Left renal cortex interstitium (tissue), 4 donors: ENCODE data around the gene NCBP2. TPM values are rescaled to one million over a fixed set of nuclear protein-coding genes. Genes with fewer than 3 reads are reported as not detected.

ENCODE experiments used
- DNase-seq, 4 donors: peaks; one replicate each; pipeline ENCODE4 v3.0.0-alpha.2; 2013; ENCODE audit warnings: low read depth in 4 of 4, low spot score in 2 of 4, missing footprints in 1 of 4
- polyA plus RNA-seq, 4 donors: library from polyadenylated mRNA; unstranded; fragments of 120-200 nt; gene quantifications; one replicate each; pipeline ENCODE4 v1.2.1, GENCODE V29; 2013; ENCODE audit not compliant: insufficient read length in 4 of 4

Gene NCBP2
- polyA plus RNA-seq, 4 donors, result 91.2 to 113 (median 99.1) TPM

DNA sequence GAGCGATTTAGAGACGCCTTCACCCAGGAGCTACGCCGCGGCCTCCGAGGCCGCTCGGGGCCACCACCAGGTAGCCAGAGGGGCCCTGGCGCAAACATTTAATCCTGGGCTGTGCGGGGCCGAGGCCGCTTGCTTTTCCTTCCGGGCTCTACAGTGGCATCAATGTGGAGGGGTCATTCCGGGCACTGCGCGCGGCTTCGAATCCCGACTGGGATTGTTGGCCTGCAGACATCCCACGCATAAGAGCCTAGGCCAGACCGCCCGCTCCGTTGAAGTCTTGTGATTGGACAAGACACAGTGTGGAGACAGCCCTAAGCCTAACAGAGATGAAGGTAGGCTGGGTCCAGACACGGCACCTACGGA is 568 bp upstream of the NCBP2 start:
- DNase-seq, result no peak

- DNase-seq, result peak in 3 of 4 donors; percentile 12 to 28 (median 24)
These were observed 551 bp downstream of the NCBP2 start for GRCh38 chr3:196941729-196942225.

- no peak for DNase-seq
These were observed 3.8 kb downstream of the NCBP2 start for GRCh38 chr3:196938576-196938975.

DNA sequence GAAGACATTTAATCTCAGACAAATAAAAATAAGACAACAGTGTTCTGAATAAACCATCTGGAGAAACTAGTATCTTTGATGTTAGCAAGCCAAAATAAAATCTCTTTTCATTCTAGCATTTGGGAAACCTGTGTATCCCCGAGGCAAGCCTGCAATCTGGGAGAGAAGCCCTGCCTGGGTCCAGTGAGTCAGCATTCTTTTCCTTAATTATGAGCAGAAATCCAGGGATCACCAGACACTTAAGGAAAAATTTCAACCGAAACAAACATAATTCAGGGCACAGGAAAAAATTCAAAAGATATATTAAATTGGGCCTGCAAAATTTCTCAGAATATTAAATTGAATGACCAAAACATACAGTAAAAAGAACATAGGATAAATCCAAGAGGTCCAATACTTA is 4.2 kb downstream of the NCBP2 start:
- no peak for DNase-seq

GRCh38 chr3:196936288-196936687 is 6.0 kb downstream of the NCBP2 start:
- no peak for DNase-seq

DNA sequence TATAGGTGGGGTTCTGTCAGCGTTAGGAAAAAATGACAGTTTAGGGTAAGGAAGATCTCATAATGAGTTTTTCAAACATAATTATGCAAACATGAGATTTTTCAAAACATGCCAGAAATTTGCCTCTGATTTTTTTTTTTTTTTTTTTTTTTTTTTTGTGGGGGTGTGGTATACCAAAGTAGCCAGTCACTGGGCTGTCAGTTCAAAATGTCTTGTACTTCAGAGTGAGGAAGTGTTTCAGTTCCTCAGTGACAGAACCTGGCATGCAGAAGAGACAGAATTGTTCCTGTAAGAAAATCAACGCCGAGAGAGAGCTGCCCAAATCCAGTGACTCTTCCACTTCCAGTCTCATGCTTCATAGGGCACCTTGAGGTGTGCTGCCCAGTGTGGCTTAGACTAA is 9.7 kb downstream of the NCBP2 start:
- no peak for DNase-seq

DNA sequence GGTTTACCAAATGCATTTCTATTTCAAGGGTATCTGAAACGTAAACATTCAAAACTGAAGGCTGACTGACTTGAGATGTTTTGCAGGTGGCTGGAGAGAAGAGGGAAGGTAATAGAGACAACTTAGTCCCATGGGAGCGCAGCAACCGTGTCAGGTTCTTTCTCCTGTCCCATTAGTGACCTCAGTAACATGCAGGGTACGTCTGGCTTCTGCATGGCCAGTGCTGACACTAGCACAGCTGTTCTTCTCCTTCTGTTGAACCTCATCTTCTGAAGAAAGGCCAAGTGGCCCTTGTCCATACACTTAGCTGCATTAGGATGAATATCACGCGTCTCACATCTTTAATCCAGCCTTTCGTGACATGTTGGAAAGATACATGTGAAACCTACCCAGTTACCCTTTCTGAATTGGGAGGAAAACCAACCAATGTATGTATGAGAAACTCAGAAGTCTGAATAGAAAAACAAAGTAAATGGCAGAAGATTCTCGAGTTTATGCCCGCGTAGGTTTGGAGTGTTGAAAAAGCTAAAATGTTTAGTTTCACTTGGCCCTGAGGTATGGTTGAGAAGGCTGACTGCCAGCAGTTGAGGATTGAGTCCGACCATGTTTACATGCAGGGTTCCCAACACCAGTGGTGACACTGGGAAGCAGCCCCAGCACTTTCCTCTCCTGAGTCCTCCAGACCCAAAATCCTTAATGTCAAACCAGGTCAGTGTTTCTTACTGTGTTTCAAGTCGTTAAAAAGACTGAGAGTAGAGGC is 10.3 kb downstream of the NCBP2 start:
- no peak for DNase-seq

GRCh38 chr3:196931157-196931556 is 11.2 kb downstream of the NCBP2 start:
- no peak for DNase-seq

GRCh38 chr3:196927571-196928453 is 14.5 kb downstream of the NCBP2 start:
- no peak for DNase-seq

DNA sequence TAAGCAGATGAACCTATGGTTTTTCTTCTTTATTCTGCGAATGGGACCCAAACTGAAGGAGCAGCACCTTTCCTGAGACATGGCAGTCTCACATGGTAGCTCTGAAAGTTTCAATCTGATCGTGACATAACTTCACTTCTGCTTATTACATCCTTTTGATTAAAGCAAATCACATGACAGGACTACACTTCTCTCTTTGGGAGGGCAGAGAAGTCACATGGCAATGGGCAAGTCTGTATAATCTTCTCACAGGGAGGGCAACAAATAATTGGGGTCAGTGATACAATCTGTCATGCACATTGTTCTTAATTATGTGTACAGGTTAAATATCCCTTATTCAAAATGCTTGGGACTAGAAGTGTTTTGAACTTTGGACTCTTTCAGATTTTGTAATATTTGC is 21.6 kb downstream of the NCBP2 start:
- DNase-seq, result no peak

- no peak for DNase-seq
These were observed 23.4 kb downstream of the NCBP2 start for GRCh38 chr3:196918968-196919367.

GRCh38 chr3:196916995-196917394 is 25.3 kb downstream of the NCBP2 start:
- DNase-seq, result no peak

- DNase-seq, result no peak
These were observed 26.1 kb downstream of the NCBP2 start for GRCh38 chr3:196916221-196916620.

DNA sequence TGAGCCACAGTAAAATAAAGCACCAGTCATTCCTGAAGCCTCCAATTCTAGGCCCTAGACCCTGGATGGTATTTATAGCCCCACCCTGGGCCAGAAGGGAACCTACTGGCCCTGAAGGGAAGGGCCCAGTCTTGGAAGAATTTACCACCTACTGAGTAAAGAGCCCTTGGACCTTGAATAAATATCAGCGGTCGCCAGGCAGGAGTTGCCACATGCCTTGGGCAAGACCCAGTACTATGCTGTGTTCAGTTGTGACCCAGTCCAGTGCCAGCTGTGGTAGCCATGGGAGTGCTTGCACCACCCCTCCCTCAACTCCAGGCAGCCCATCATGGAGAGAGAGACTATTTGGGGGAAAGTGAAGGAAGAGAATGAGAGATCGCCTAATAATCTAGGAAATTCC is 27.0 kb downstream of the NCBP2 start:
- DNase-seq, result no peak

GRCh38 chr3:196914866-196915265 is 27.5 kb downstream of the NCBP2 start:
- no peak for DNase-seq

DNA sequence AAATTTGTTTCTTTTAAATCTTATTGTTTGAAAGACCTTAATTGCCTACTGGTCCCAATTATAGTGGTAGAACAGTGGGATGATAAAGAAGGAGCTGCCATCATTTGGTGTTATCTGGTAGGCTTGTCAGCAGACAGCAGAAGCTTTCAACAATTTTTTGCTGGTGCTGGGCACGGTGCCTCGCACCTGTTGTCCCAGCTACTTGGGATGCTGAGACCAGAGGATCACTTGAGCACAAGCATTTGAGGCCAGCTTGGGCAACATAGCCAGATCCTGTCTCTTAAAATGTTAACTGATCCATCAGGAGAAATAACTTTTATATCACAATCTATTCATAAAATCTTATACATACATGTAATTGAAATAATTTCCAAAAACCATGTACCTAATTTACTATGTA is 38.6 kb downstream of the NCBP2 start:
- no peak for DNase-seq

GRCh38 chr3:196902296-196902695 is 40.0 kb downstream of the NCBP2 start:
- no peak for DNase-seq

DNA sequence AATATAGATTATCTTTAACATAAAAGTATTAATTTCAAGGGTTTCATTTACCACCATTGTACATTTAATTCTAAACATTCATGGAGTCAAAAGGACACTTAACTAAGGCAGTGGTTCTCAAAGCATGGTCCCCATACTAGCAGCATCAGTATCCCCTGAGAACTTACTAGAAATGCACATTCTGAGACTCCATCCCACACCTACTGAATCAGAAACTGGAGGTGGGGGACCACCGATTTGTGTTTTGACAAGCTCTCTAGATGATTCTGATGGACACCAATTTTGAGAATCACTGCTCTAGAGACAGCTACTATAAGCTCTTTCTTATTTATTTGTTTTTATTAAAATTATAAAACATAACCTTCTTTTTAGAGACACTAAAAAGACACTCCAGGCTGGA is 40.6 kb downstream of the NCBP2 start:
- no peak for DNase-seq

- no peak for DNase-seq
These were observed 46.1 kb downstream of the NCBP2 start for GRCh38 chr3:196896229-196896628.

- no peak for DNase-seq
These were observed 47.6 kb downstream of the NCBP2 start for GRCh38 chr3:196894557-196895295.
